ENCODE data around the gene RDH5. TPM values are rescaled to one million over a fixed set of nuclear protein-coding genes. Genes with fewer than 3 reads are reported as not detected.

The RDH5 gene
- total and polyA plus RNA-seq, 4 donors = 9.2 to 61.7 (median 29.2) TPM

DNA sequence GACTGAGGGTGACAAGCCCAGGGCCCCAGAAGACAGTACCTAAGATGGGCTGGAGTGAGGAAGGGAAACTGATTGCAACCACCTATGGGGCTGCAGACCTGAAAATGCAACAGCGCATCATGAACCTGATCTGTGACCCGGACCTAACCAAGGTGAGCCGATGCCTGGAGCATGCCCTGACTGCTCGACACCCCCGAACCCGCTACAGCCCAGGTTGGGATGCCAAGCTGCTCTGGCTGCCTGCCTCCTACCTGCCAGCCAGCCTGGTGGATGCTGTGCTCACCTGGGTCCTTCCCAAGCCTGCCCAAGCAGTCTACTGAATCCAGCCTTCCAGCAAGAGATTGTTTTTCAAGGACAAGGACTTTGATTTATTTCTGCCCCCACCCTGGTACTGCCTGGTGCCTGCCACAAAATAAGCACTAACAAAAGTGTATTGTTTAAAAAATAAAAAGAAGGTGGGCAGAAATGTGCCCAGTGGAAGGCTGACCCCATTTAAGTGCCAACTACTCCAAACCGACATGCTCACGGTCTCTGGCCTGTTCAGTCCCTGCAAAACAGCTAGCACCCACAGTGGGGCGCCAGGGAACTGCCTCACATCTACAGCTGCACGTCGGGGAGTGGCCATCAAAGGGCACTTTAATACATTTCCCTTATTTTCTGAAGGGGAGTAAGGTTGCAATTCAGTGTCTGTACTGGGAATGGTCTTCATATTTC, 4.2 kb downstream of the RDH5 start (continued):
- TF ChIP-seq, protein P1, sequence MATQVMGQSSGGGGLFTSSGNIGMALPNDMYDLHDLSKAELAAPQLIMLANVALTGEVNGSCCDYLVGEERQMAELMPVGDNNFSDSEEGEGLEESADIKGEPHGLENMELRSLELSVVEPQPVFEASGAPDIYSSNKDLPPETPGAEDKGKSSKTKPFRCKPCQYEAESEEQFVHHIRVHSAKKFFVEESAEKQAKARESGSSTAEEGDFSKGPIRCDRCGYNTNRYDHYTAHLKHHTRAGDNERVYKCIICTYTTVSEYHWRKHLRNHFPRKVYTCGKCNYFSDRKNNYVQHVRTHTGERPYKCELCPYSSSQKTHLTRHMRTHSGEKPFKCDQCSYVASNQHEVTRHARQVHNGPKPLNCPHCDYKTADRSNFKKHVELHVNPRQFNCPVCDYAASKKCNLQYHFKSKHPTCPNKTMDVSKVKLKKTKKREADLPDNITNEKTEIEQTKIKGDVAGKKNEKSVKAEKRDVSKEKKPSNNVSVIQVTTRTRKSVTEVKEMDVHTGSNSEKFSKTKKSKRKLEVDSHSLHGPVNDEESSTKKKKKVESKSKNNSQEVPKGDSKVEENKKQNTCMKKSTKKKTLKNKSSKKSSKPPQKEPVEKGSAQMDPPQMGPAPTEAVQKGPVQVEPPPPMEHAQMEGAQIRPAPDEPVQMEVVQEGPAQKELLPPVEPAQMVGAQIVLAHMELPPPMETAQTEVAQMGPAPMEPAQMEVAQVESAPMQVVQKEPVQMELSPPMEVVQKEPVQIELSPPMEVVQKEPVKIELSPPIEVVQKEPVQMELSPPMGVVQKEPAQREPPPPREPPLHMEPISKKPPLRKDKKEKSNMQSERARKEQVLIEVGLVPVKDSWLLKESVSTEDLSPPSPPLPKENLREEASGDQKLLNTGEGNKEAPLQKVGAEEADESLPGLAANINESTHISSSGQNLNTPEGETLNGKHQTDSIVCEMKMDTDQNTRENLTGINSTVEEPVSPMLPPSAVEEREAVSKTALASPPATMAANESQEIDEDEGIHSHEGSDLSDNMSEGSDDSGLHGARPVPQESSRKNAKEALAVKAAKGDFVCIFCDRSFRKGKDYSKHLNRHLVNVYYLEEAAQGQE (IDR thresholded peaks at IDR 0.05) = no peak
- TF ChIP-seq EGR1 (IDR thresholded peaks at IDR 0.05; ENCODE audit: low read depth in 2 of 2) (no peak), TAF1 (conservative IDR thresholded peaks at IDR 0.05) (no peak), RAD21 (IDR thresholded peaks at IDR 0.05) (peak; percentile 78 to 83)

DNA sequence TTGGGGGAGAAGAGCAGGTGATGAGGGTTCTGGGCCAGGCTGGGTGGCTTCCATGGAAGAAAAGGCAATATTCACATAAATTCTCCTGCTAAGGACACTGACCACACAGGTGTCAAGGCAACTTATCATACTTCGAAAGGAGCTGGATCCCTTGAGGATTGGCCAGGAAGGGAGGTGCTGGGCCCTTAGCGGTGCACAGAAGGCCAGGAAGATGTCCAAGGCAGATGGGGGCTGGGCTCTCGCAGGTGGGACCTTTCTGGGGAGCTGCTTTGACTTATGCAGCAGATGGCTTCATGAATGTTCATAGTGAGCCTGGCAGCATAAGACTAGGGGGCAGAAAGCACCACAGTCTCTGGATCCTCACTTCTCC, 4.7 kb downstream of the RDH5 start:
- Histone ChIP-seq H3K9me3 (ENCODE audit: control insufficient read depth in 4 of 4, low read length in 3 of 4) (no peaks in the 10 kb centered on the region), H3K9ac (ENCODE audit: low read depth in 1 of 2, low read length in 2 of 2) (no peak overlapping the region), H3K27me3 (ENCODE audit: control insufficient read depth in 4 of 4, insufficient read depth in 4 of 4, low read length in 3 of 4) (no peaks in the 10 kb centered on the region), H3K4me3 (ENCODE audit: low read depth in 1 of 3, low read length in 3 of 3) (no peak overlapping the region), H3K27ac (ENCODE audit: low read depth in 1 of 2, low read length in 2 of 2) (no peak overlapping the region), H3K4me1 (ENCODE audit: control insufficient read depth in 4 of 4, insufficient read depth in 4 of 4, low read length in 3 of 4) (peaks cover 8 to 64% (median 45%) of the 10 kb centered on the region in 4 donors), H3K36me3 (ENCODE audit: control insufficient read depth in 4 of 4, insufficient read depth in 3 of 4, low read depth in 1 of 4, low read length in 3 of 4) (peaks cover 0 to 17% (median 9%) of the 10 kb centered on the region in 4 donors)
- no peak for DNase-seq (ENCODE audit: low spot score)
- WGBS = 77% methylated on average over 3 of the region's 3 CpGs
- no peak for TF ChIP-seq GABPA (IDR thresholded peaks at IDR 0.05 in 1 of 2, conservative IDR thresholded peaks at IDR 0.05 in 1 of 2)
- no peak for TF ChIP-seq HNF4A (conservative IDR thresholded peaks at IDR 0.05)
- TF ChIP-seq, protein P2, sequence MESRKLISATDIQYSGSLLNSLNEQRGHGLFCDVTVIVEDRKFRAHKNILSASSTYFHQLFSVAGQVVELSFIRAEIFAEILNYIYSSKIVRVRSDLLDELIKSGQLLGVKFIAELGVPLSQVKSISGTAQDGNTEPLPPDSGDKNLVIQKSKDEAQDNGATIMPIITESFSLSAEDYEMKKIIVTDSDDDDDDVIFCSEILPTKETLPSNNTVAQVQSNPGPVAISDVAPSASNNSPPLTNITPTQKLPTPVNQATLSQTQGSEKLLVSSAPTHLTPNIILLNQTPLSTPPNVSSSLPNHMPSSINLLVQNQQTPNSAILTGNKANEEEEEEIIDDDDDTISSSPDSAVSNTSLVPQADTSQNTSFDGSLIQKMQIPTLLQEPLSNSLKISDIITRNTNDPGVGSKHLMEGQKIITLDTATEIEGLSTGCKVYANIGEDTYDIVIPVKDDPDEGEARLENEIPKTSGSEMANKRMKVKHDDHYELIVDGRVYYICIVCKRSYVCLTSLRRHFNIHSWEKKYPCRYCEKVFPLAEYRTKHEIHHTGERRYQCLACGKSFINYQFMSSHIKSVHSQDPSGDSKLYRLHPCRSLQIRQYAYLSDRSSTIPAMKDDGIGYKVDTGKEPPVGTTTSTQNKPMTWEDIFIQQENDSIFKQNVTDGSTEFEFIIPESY (IDR thresholded peaks at IDR 0.05) = no peak
- peak in 1 of 2 donors; percentile 2 for TF ChIP-seq RXRA (IDR thresholded peaks at IDR 0.05)

DNA sequence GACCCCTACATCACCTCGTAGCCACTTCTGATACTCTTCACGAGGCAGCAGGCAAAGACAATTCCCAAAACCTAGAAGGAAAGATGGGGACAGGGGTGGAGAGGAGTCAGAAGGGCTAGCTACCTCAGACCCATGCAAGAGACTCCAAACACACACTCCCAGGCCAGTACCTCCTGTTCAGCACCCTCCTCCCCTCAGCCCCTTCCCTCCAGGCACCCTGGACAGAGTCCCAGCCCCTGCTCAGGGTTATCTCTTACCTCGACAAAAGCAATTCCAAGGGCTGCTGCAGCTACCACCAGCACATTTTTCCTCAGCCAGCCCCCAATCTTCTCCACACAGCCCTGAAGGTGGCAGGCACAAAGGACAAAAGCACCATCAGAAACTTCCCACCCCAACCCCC, 5.4 kb downstream of the RDH5 start:
- Histone ChIP-seq H3K36me3 (ENCODE audit: control insufficient read depth in 4 of 4, insufficient read depth in 3 of 4, low read depth in 1 of 4, low read length in 3 of 4) (peaks cover 0 to 17% (median 9%) of the 10 kb centered on the region in 4 donors), H3K9ac (ENCODE audit: low read depth in 1 of 2, low read length in 2 of 2) (no peak overlapping the region), H3K27me3 (ENCODE audit: control insufficient read depth in 4 of 4, insufficient read depth in 4 of 4, low read length in 3 of 4) (no peaks in the 10 kb centered on the region), H3K9me3 (ENCODE audit: control insufficient read depth in 4 of 4, low read length in 3 of 4) (no peaks in the 10 kb centered on the region), H3K4me1 (ENCODE audit: control insufficient read depth in 4 of 4, insufficient read depth in 4 of 4, low read length in 3 of 4) (peaks cover 8 to 61% (median 41%) of the 10 kb centered on the region in 4 donors), H3K27ac (ENCODE audit: low read depth in 1 of 2, low read length in 2 of 2) (no peak overlapping the region), H3K4me3 (ENCODE audit: low read depth in 1 of 3, low read length in 3 of 3) (no peak overlapping the region)
- WGBS = 64% methylated on average over 3 of the region's 3 CpGs
- DNase-seq (ENCODE audit: low spot score) = no peak
- no peak for TF ChIP-seq YY1 (IDR thresholded peaks at IDR 0.05)
- no peak for TF ChIP-seq TAF1 (conservative IDR thresholded peaks at IDR 0.05)
- TF ChIP-seq, protein P1 (IDR thresholded peaks at IDR 0.05) = no peak
- no peak for TF ChIP-seq NR2F2 (IDR thresholded peaks at IDR 0.05)
- TF ChIP-seq HNF4A (conservative IDR thresholded peaks at IDR 0.05) = no peak
- TF ChIP-seq GABPA (IDR thresholded peaks at IDR 0.05 in 1 of 2, conservative IDR thresholded peaks at IDR 0.05 in 1 of 2) = no peak

Measured in liver (tissue), 9 donors.